Panc1 (cell line): Measurements from ENCODE around the gene SOBP.

Experiments
- POLR2AphosphoS5 ChIP-seq: IDR thresholded peaks from 2 replicates; pipeline ENCODE4 v1.6.1; 2012; ENCODE audit warnings: mild to moderate bottlenecking, low read depth, low read length, moderate library complexity
- TF ChIP-seq, protein P1 (sequence below): fragments of 450-650 bp; IDR thresholded peaks from 2 replicates; pipeline ENCODE4 v1.5.1; 2017; ENCODE audit warnings: mild to moderate bottlenecking

DNA sequence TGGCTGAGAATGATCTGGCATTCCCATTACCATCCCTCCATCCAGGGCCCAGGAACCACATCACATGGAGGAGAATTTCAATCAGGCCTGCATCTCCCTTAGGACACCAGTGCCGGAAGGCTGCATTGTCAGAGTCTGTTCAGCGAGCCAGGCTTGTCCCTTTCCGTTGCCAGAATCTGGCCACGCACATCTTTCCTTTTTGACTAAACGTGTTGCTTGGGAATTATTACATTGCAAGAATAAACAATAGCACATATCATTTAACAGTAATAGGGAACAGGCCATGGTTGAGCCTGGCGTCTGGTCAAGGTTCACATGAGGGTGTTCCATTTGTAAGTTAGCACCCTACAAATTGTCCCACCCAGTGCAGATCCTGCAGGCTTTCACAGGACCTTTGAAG is 42.8 kb downstream of the SOBP start:
- TF ChIP-seq, protein P1, sequence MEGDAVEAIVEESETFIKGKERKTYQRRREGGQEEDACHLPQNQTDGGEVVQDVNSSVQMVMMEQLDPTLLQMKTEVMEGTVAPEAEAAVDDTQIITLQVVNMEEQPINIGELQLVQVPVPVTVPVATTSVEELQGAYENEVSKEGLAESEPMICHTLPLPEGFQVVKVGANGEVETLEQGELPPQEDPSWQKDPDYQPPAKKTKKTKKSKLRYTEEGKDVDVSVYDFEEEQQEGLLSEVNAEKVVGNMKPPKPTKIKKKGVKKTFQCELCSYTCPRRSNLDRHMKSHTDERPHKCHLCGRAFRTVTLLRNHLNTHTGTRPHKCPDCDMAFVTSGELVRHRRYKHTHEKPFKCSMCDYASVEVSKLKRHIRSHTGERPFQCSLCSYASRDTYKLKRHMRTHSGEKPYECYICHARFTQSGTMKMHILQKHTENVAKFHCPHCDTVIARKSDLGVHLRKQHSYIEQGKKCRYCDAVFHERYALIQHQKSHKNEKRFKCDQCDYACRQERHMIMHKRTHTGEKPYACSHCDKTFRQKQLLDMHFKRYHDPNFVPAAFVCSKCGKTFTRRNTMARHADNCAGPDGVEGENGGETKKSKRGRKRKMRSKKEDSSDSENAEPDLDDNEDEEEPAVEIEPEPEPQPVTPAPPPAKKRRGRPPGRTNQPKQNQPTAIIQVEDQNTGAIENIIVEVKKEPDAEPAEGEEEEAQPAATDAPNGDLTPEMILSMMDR = no peak
- no peak for TF ChIP-seq POLR2AphosphoS5
